Measurements from ENCODE around the gene GALNT13. TPM values are rescaled to one million over a fixed set of nuclear protein-coding genes. Genes with fewer than 3 reads are reported as not detected.

Gene GALNT13
- total RNA-seq, 2 experiments from 2014 or later, result 0.32 to 0.60 TPM

- ATAC-seq, result no peak
- Mint-ChIP-seq H3K4me1 (ENCODE audit: low read depth) (no peaks in the 10 kb centered on the region), H3K4me3 (no peak overlapping the region), H3K36me3 (ENCODE audit: low read depth) (peaks cover 3% of the 10 kb centered on the region), H3K27ac (no peak overlapping the region), H3K27me3 (peaks cover 16% of the 10 kb centered on the region), H3K9me3 (no peaks in the 10 kb centered on the region)
- no peak for DNase-seq
- POLR2A ChIA-PET, result no interaction called here
- CTCF ChIA-PET, result no interaction called here
- TF ChIP-seq CTCF (IDR thresholded peaks at IDR 0.05), result no peak
- intact Hi-C loops (cut with micrococcal nuclease), result no loop called here
These were observed 4.2 kb downstream of the GALNT13 start for GRCh38 chr2:153875801-153876466.

- CTCF ChIA-PET, result no interaction called here
- Mint-ChIP-seq H3K27ac (no peak overlapping the region), H3K4me1 (ENCODE audit: low read depth) (no peaks in the 10 kb centered on the region), H3K27me3 (no peaks in the 10 kb centered on the region), H3K36me3 (ENCODE audit: low read depth) (no peaks in the 10 kb centered on the region), H3K9me3 (peaks cover 1% of the 10 kb centered on the region), H3K4me3 (no peak overlapping the region)
- DNase-seq (no peak), ATAC-seq (no peak)
- TF ChIP-seq CTCF (IDR thresholded peaks at IDR 0.05), result no peak
- POLR2A ChIA-PET, result no interaction called here
- intact Hi-C loops (cut with micrococcal nuclease), result no loop called here
These were observed 9.2 kb downstream of the GALNT13 start for GRCh38 chr2:153880926-153881325.

- Mint-ChIP-seq H3K27me3 (no peaks in the 10 kb centered on the region), H3K4me3 (no peak overlapping the region)
These were observed 15.1 kb downstream of the GALNT13 start for GRCh38 chr2:153886833-153887232.

GRCh38 chr2:153890576-153890975 lies 18.9 kb downstream of the GALNT13 start:
- no peak for DNase-seq
- intact Hi-C loops (cut with micrococcal nuclease), result no loop called here
- H3K9me3 Mint-ChIP-seq, result peaks cover 8% of the 10 kb centered on the region
- no peaks in the 10 kb centered on the region for H3K36me3 Mint-ChIP-seq (ENCODE audit: low read depth)
- H3K4me1 Mint-ChIP-seq (ENCODE audit: low read depth), result no peaks in the 10 kb centered on the region
- ATAC-seq, result no peak
- ChIA-PET POLR2A (no interaction called here), CTCF (no interaction called here)
- H3K27ac Mint-ChIP-seq, result no peak overlapping the region
- no peak for TF ChIP-seq CTCF (IDR thresholded peaks at IDR 0.05)
- H3K27me3 Mint-ChIP-seq, result no peaks in the 10 kb centered on the region
- H3K4me3 Mint-ChIP-seq, result no peak overlapping the region

More at GRCh38 chr2:153886833-153887232, 15.1 kb downstream of the GALNT13 start:
- no peaks in the 10 kb centered on the region for H3K36me3 Mint-ChIP-seq (ENCODE audit: low read depth)
- H3K4me1 Mint-ChIP-seq (ENCODE audit: low read depth), result no peaks in the 10 kb centered on the region
- ATAC-seq (no peak), DNase-seq (no peak)
- no peak for TF ChIP-seq CTCF (IDR thresholded peaks at IDR 0.05)
- ChIA-PET CTCF (no interaction called here), POLR2A (no interaction called here)
- no peak overlapping the region for H3K27ac Mint-ChIP-seq
- peaks cover 4% of the 10 kb centered on the region for H3K9me3 Mint-ChIP-seq
- intact Hi-C loops (cut with micrococcal nuclease), result no loop called here

- ChIA-PET CTCF (no interaction called here), POLR2A (no interaction called here)
- intact Hi-C loops (cut with micrococcal nuclease), result no loop called here
- H3K27ac Mint-ChIP-seq, result no peak overlapping the region
- H3K36me3 Mint-ChIP-seq (ENCODE audit: low read depth), result no peaks in the 10 kb centered on the region
- H3K4me3 Mint-ChIP-seq, result no peak overlapping the region
- H3K9me3 Mint-ChIP-seq, result peaks cover 8% of the 10 kb centered on the region
- no peak for ATAC-seq
- no peaks in the 10 kb centered on the region for H3K27me3 Mint-ChIP-seq
- H3K4me1 Mint-ChIP-seq (ENCODE audit: low read depth), result no peaks in the 10 kb centered on the region
- TF ChIP-seq CTCF (IDR thresholded peaks at IDR 0.05), result no peak
- no peak for DNase-seq
These were observed 19.3 kb downstream of the GALNT13 start for GRCh38 chr2:153891051-153891450.
